ENCODE data around the gene HUS1B.

GRCh38 chr6:659716-660581 lies 3.0 kb upstream of the HUS1B start:
- TF ChIP-seq CTCF (IDR thresholded peaks at IDR 0.05; ENCODE audit: extremely low read depth in 1 of 2, insufficient read depth in 1 of 2, low read depth in 1 of 2, low read length in 2 of 2): no peak
- no peak for TF ChIP-seq EZH2 (IDR thresholded peaks at IDR 0.05; ENCODE audit: borderline replicate concordance, low read depth, low read length, severe bottlenecking)
- no peak for TF ChIP-seq POLR2A (IDR thresholded peaks at IDR 0.05; ENCODE audit: low read depth, low read length)
- TF ChIP-seq POLR2AphosphoS5 (IDR thresholded peaks at IDR 0.05; ENCODE audit: insufficient read depth, low read depth, low read length): no peak
- TF ChIP-seq MAX (IDR thresholded peaks at IDR 0.05; ENCODE audit: insufficient read depth, insufficient read length): no peak
- no peak for TF ChIP-seq MYC (IDR thresholded peaks at IDR 0.05; ENCODE audit: low read depth, low read length)

All from endothelial cell of umbilical vein (primary cell).